Gastroesophageal sphincter (tissue), 4 donors: ENCODE data around the gene UBE2F. TPM values are rescaled to one million over a fixed set of nuclear protein-coding genes. Genes with fewer than 3 reads are reported as not detected.
A peak's percentile ranks its signal among the peaks of the same experiment; 100 is the strongest.

Experiments used
- ATAC-seq: fragments of 150-250 bp; one replicate; pipeline ENCODE4 v1.9.1; 2016; ENCODE audit warnings: mild to moderate bottlenecking, moderate library complexity
- H3K27ac ChIP-seq, 4 donors: fragments of 200-600 bp; sonication (generic) in 3 of 4; 1 replicate in 3 of 4; 2 replicates in 1 of 4; pipeline ENCODE4 v1.5.1; 2016 to 2019
- H3K27me3 ChIP-seq: fragments of 200-600 bp; sonication (generic); one replicate; pipeline ENCODE4 v1.5.1; 2019
- H3K36me3 ChIP-seq, 2 donors: fragments of 200-600 bp; sonication (generic); one replicate each; pipeline ENCODE4 v1.5.1; 2019; ENCODE audit warnings: control low read depth in 1 of 2
- H3K4me1 ChIP-seq, 3 donors: fragments of 200-600 bp; sonication (generic); 1 replicate in 2 of 3; 2 replicates in 1 of 3; pipeline ENCODE4 v1.5.1; 2016 to 2019; ENCODE audit warnings: control low read depth in 2 of 3
- H3K4me3 ChIP-seq, 2 donors: fragments of 200-600 bp; sonication (generic); one replicate each; pipeline ENCODE4 v1.5.1; 2019; ENCODE audit warnings: mild to moderate bottlenecking in 1 of 2, moderate library complexity in 1 of 2
- H3K9me3 ChIP-seq, 3 donors: fragments of 200-600 bp; sonication (generic); one replicate each; pipeline ENCODE4 v1.5.1; 2017 to 2019; ENCODE audit warnings: control low read depth in 2 of 3
- CTCF ChIP-seq, 4 experiments: fragments of 200-600 bp in 2 of 4; fragments of 450-650 bp in 2 of 4; sonication (generic) in 1 of 4; IDR thresholded peaks; one replicate each; pipeline ENCODE4 v1.5.1; 2017 to 2019; ENCODE audit warnings: antibody characterized with exemption in 4 of 4, mild to moderate bottlenecking in 2 of 4, moderate library complexity in 2 of 4
- EP300 ChIP-seq: sonication (generic); formaldehyde crosslinking; IDR thresholded peaks from one replicate; pipeline ENCODE4 v1.6.1; 2017; ENCODE audit warnings: antibody characterized with exemption, mild to moderate bottlenecking
- POLR2A ChIP-seq, 2 donors: fragments of 450-650 bp; IDR thresholded peaks; one replicate each; pipeline ENCODE4 v1.6.1; 2017; ENCODE audit warnings: antibody characterized with exemption in 2 of 2, mild to moderate bottlenecking in 2 of 2, moderate library complexity in 1 of 2
- POLR2AphosphoS5 ChIP-seq: sonication (generic); formaldehyde crosslinking; IDR thresholded peaks from one replicate; pipeline ENCODE4 v1.6.1; 2017; ENCODE audit warnings: antibody characterized with exemption
- WGBS, 2 donors: methylation state at CpG; one replicate each; pipeline ENCODE4 v1.1.5; 2018; ENCODE audit warnings: low coverage in 1 of 2; 5-methylcytosine and 5-hydroxymethylcytosine counted together
- total RNA-seq, 4 donors: library from RNA; depleted of rRNA; stranded (reverse); fragments of >200 nt; gene quantifications; one replicate each; pipeline ENCODE4 v1.1.0, GENCODE V29; 2016

Gene UBE2F
- total RNA-seq, 4 donors from 2014 or later = 85.0 to 99.5 (median 96.3) TPM

DNA sequence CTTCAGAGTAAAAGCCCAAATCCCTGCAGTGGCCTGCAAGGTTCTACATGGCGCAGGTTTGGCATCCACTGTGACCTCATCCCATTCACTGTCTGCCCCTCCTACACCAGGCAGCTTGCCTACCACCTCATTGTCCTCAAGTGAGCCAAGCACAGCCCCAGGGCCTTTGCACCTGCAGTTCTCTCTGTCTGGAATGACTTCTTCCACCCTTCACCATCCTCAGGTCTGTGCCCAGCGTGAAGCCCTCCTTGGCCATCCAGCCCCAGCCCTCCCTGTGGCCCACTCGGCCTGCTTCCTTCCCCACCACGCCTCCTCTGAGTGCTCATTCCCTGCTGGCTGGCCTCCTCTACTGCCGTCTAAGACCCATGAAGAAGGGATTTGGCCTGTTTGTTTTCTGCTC is 32.6 kb upstream of the UBE2F start:
- Histone ChIP-seq H3K36me3 (no peaks in the 10 kb centered on the region), H3K27ac (no peak overlapping the region), H3K27me3 (no peaks in the 10 kb centered on the region), H3K4me1 (peaks cover 0 to 17% (median 6%) of the 10 kb centered on the region in 3 donors), H3K9me3 (no peaks in the 10 kb centered on the region), H3K4me3 (no peak overlapping the region)
- 88 to 100% methylated on average over 5 of the region's 5 CpGs for WGBS, 2 donors
- TF ChIP-seq POLR2AphosphoS5 = no peak
- TF ChIP-seq POLR2A (IDR thresholded peaks at IDR 0.05) = no peak
- TF ChIP-seq CTCF (IDR thresholded peaks at IDR 0.05) = no peak
- TF ChIP-seq EP300 = no peak
- ATAC-seq = no peak

GRCh38 chr2:237935740-237936452 is 30.9 kb upstream of the UBE2F start:
- peak; percentile 40 for ATAC-seq
- TF ChIP-seq CTCF (IDR thresholded peaks at IDR 0.05) = no peak
- no peak for TF ChIP-seq POLR2A (IDR thresholded peaks at IDR 0.05)
- no peak for TF ChIP-seq POLR2AphosphoS5
- TF ChIP-seq EP300 = no peak
- no peak overlapping the region for H3K4me3 ChIP-seq
- WGBS, 2 donors = 54 to 71% methylated on average over 5 to 8 of the region's 11 CpGs
- no peaks in the 10 kb centered on the region for H3K36me3 ChIP-seq
- peaks cover 0 to 15% (median 6%) of the 10 kb centered on the region in 3 donors for H3K4me1 ChIP-seq
- no peak overlapping the region for H3K27ac ChIP-seq
- H3K27me3 ChIP-seq = no peaks in the 10 kb centered on the region
- no peaks in the 10 kb centered on the region for H3K9me3 ChIP-seq

- ATAC-seq = no peak
- no peaks in the 10 kb centered on the region for H3K36me3 ChIP-seq
- no peak overlapping the region for H3K4me3 ChIP-seq
- no peak overlapping the region for H3K27ac ChIP-seq
- TF ChIP-seq EP300 = no peak
- TF ChIP-seq POLR2A (IDR thresholded peaks at IDR 0.05) = no peak
- no peak for TF ChIP-seq POLR2AphosphoS5
- TF ChIP-seq CTCF (IDR thresholded peaks at IDR 0.05) = no peak
- no peaks in the 10 kb centered on the region for H3K4me1 ChIP-seq
- no peaks in the 10 kb centered on the region for H3K27me3 ChIP-seq
- peaks cover 0 to under 1% (median 0%) of the 10 kb centered on the region in 3 donors for H3K9me3 ChIP-seq
Measured at GRCh38 chr2:237939251-237939650, 27.6 kb upstream of the UBE2F start.

- no peak for TF ChIP-seq POLR2AphosphoS5
- TF ChIP-seq CTCF (IDR thresholded peaks at IDR 0.05) = no peak
- TF ChIP-seq POLR2A (IDR thresholded peaks at IDR 0.05) = no peak
- TF ChIP-seq EP300 = no peak
- Histone ChIP-seq H3K27ac (no peak overlapping the region), H3K36me3 (no peaks in the 10 kb centered on the region), H3K4me1 (no peaks in the 10 kb centered on the region), H3K9me3 (peaks cover 0 to 6% (median 0%) of the 10 kb centered on the region in 3 donors), H3K4me3 (no peak overlapping the region), H3K27me3 (no peaks in the 10 kb centered on the region)
- no peak for ATAC-seq
Measured at GRCh38 chr2:237940828-237941227, 26.0 kb upstream of the UBE2F start.

- TF ChIP-seq CTCF (IDR thresholded peaks at IDR 0.05) (no peak), POLR2AphosphoS5 (no peak)
- Histone ChIP-seq H3K27me3 (no peaks in the 10 kb centered on the region), H3K4me3 (no peak overlapping the region), H3K36me3 (no peaks in the 10 kb centered on the region), H3K9me3 (peaks cover 0 to 6% (median 0%) of the 10 kb centered on the region in 3 donors), H3K27ac (no peak overlapping the region), H3K4me1 (no peaks in the 10 kb centered on the region)
- WGBS, 2 donors = 61 to 100% methylated on average over 2 of the region's 2 CpGs
- no peak for ATAC-seq
Measured at GRCh38 chr2:237941239-237941638, 25.6 kb upstream of the UBE2F start.
